GM10847 (cell line): ENCODE measurements around the gene CYP2J2.

ENCODE experiments used
- POLR2A ChIP-seq: IDR thresholded peaks from 2 replicates; pipeline ENCODE4 v1.6.1; 2011; ENCODE audit not compliant: insufficient read length; ENCODE audit errors: extremely low read depth

Gene CYP2J2

GRCh38 chr1:59926381-59927123 is at the start of gene CYP2J2:
Gene CYP2J2 (minus strand): TSS chr1:59926773. CDS start chr1:59926746, 27 bp downstream.
- no peak for TF ChIP-seq POLR2A

GRCh38 chr1:59973719-59974118 is 47.1 kb upstream of the CYP2J2 start:
- no peak for TF ChIP-seq POLR2A

GRCh38 chr1:59972216-59972927 is 45.8 kb upstream of the CYP2J2 start:
- no peak for TF ChIP-seq POLR2A

- TF ChIP-seq POLR2A: no peak
These were observed 44.9 kb upstream of the CYP2J2 start for GRCh38 chr1:59971464-59971911.

- no peak for TF ChIP-seq POLR2A
These were observed 41.2 kb upstream of the CYP2J2 start for GRCh38 chr1:59967780-59968179.

GRCh38 chr1:59967141-59967697 is 40.6 kb upstream of the CYP2J2 start:
- TF ChIP-seq POLR2A: no peak

GRCh38 chr1:59952065-59952464 is 25.5 kb upstream of the CYP2J2 start:
- TF ChIP-seq POLR2A: no peak

GRCh38 chr1:59949648-59950047 is 23.1 kb upstream of the CYP2J2 start:
- no peak for TF ChIP-seq POLR2A

GRCh38 chr1:59948990-59949389 is 22.4 kb upstream of the CYP2J2 start:
- TF ChIP-seq POLR2A: no peak

- no peak for TF ChIP-seq POLR2A
These were observed 20.7 kb upstream of the CYP2J2 start for GRCh38 chr1:59947047-59947938.

GRCh38 chr1:59945790-59946189 is 19.2 kb upstream of the CYP2J2 start:
- TF ChIP-seq POLR2A: no peak

- no peak for TF ChIP-seq POLR2A
These were observed 12.8 kb upstream of the CYP2J2 start for GRCh38 chr1:59939393-59939792.

- TF ChIP-seq POLR2A: no peak
These were observed 11.2 kb upstream of the CYP2J2 start for GRCh38 chr1:59937636-59938210.

GRCh38 chr1:59936358-59936821 is 9.8 kb upstream of the CYP2J2 start:
- no peak for TF ChIP-seq POLR2A

GRCh38 chr1:59928996-59929395 is 2.4 kb upstream of the CYP2J2 start:
- no peak for TF ChIP-seq POLR2A
